Skin of body (tissue), 3 donors: ENCODE measurements around the gene VSX2. TPM values are rescaled to one million over a fixed set of nuclear protein-coding genes. Genes with fewer than 3 reads are reported as not detected.

Experiments
- DNase-seq: peaks from one replicate; lab custom pipeline; 2025; lab: John Stamatoyannopoulos, UW
- small RNA-seq: library from RNA; depleted of rRNA; stranded (forward); fragments of <200 nt; gene quantifications from one replicate; pipeline ENCODE3, GENCODE V24; 2014; ENCODE audit warnings: low replicate concordance
- total RNA-seq: library from RNA; depleted of rRNA; stranded (reverse); fragments of >200 nt; gene quantifications from one replicate; pipeline ENCODE4 v1.2.3, GENCODE V29; 2014

Gene VSX2
- total RNA-seq, 1 donor from 2014 or later = not detected

DNA sequence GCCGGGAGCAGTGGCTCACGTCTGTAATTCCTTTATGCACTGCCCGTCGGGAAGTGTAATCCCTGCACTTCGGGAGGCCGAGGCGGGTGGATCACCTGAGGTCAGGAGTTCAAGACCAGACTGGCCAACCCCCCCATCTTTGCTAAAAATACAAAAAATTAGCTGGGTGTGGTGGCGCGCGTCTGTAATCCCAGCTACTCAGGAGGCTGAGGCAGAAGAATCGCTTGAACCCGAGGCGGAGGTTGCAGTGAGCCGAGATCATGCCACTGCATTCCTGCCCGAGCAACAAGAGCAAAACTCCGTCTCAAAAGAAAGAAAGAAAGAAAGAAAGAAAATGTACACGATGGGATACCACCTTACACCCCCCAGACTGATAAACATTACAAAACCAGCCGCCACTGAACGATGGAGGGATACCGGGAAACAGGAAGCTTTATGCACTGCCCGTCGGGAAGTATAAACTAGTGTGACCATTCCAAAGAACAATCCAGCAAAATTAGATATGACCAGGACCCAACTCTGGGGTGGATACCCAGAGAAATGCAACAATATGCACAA lies 62.4 kb downstream of the VSX2 start:
- no peak for DNase-seq

DNA sequence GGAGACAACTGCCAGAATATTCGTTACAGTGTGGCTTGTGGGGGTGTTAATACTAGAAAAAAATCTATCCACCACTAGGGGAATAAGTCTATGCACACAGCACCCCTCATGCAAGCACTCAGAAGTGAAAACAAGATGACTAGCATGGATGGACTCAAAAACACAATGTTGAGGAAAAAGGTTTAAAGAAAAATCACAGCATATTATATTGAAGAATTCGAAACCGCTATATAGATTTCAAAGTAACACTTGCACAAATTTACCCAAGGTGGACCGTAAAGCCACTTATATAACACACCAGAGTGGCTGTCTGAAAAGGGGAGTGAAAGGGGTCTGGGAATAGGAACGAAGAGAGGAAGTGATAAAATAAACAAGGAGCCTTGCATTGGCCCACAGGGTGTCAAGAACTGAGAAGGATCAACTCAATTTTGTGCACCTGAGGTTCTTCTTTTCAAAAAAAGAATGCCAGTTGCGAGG lies 62.9 kb downstream of the VSX2 start:
- DNase-seq = peak; percentile 51

DNA sequence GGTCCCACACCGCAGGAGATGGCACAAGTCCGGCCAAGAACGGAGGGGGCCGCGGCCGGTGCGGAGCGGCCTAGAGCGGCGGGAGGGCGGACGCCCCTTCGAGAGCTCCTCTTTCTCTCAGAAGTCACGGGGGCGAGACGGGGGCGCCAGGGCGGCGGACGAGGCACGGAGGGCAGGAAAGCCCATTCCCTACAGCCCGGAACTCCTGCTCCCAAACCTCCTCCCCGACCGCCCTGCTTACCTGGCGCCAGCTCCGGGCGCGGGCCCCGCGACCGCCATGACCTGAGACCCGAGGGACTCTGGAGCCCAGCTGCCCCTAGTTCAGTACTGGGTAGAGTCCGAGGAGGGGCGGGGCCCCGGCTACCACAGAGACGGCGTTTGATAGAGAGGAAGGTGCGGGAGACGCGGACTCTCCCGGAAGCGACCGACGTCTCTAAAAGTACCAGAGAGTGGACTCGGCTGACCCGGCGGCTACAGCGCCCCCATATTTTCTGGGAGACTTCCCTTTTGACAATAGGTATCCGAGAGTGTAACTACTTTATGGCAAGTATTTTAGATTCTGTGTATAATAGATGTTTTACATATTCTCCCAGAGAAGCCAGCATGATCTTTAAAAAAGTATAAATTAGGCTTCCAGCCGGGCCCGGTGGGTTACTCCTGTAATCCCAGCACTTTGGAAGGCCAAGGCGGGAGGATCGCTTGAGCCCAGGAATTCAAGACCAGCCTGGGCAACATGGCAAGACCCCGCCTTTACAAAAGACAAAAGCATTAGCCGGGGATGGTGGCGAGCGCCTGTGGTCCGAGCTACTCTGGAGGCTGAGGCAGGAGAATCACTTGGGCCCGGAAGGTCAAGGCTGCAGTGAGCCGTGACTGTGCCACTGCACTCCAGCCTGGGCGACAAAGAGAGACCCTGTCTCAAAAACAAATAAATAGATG lies 63.7 kb downstream of the VSX2 start, which contains the start of gene ABCD4:
Gene ABCD4 (minus strand): TSS at position 301 of the 936 bp plus-strand sequence. CDS start 22 bp downstream, at position 279.
- peak; percentile 62 for DNase-seq

DNA sequence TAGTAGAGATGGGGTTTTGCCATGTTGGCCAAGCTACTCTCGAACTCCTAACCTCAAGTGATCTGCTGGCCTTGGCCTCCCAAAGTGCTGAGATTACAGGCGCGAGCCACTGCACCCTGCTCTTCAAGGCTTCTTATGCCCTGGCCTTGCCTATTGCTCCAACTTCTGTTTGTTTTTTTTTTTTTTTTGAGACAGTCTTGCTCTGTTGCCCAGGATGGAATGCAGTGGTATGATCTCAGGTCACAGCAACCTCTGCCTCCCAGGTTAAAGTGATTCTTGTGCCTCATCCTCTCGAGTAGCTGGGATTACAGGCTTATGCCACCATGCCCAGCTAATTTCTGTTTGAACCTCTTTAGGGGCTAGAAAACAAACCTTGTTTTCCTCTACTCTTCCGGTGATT lies 69.4 kb downstream of the VSX2 start:
- no peak for DNase-seq

DNA sequence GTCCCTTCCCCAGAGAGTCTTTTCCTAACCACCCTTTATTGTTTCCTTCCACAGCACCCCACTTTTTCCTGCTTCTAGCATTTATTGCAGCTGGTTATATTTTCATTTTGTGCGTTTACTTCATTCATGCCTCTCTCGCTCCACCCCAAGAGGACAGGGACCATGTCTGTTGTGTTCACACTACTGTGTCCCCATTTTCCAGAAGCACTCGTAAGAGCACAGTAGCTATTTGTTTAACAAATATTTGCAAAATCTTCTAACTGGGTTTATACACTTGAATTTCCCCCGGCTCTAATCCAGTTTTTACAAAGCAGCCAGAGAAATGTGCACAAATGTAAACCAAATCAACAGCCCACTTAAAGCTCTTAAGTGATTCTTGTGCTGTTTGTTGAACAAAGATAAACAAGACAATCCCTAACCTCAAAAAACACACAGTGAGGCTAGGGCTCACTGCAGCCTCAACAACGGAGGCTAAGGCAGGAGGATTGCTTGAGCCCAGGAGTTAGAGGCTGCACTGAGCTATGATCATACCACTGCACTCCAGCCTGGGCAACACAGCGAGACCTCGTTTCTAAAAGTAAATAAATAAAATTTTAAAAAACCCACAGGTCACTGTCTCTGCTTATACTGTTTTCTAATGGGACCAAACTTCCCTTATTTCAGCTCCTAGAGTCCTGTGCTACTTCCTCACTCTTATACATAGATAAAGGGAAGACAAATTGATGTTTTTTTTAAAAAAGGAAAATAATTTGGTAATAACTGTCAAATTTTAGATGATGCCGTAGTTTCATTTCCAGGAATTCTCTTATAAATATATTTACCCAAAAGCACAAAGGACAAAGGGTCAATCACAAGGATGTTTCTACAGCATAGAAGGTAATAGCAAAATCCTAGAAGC lies 70.1 kb downstream of the VSX2 start:
- DNase-seq = no peak

DNA sequence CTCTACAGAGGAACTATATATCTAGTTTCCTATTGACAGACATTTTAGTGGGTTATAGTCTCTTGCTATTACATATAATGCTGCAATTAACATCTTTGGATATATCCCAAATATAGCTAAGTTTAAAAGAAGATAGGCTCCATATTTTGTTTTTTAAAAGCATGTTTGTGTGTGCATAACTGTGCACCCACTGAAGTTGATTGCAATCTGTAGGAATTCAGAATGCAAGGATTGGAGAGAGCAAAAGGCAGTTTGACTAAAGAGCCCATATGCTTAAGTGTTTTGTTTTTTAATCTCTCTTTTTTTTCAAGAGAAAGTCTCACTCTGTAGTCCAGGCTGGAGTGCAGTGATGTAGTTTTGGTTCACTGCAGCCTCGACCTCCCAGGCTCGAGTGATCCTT lies 72.9 kb downstream of the VSX2 start:
- DNase-seq = no peak

Small RNA genes within 50 kb of the gene (small RNA-seq; reads per million reads assigned to genes)
- not detected for gene AC006349.1

Other genes starting within 250 kb of the VSX2 start
- gene ENTPD5, start 220.2 kb upstream of the VSX2 start, total RNA-seq = 8.9 TPM
- 11.2 TPM for gene BBOF1, start 220.1 kb upstream of the VSX2 start, total RNA-seq
- 32.7 TPM for gene ALDH6A1, start 155.0 kb upstream of the VSX2 start, total RNA-seq
- gene LIN52, start 154.5 kb upstream of the VSX2 start, total RNA-seq = 11.5 TPM
- 38.5 TPM for gene ABCD4, start 63.5 kb downstream of the VSX2 start, total RNA-seq
- 0.20 TPM for gene VRTN, start 109.0 kb downstream of the VSX2 start, total RNA-seq
- gene SYNDIG1L, start 186.8 kb downstream of the VSX2 start, total RNA-seq = not detected